ENCODE results near the gene VAMP5. TPM values are rescaled to one million over a fixed set of nuclear protein-coding genes. Genes with fewer than 3 reads are reported as not detected.
"Not testable (repeated sequence)": the region's sequence is repeated elsewhere in the genome, so short reads cannot be mapped to it uniquely, and the experiment has no call there.

Gene VAMP5
- total RNA-seq, 1 donor from 2014 or later, result 3.6 TPM

- no peak for DNase-seq
These were observed 33.7 kb upstream of the VAMP5 start for GRCh38 chr2:85550486-85550885.

DNA sequence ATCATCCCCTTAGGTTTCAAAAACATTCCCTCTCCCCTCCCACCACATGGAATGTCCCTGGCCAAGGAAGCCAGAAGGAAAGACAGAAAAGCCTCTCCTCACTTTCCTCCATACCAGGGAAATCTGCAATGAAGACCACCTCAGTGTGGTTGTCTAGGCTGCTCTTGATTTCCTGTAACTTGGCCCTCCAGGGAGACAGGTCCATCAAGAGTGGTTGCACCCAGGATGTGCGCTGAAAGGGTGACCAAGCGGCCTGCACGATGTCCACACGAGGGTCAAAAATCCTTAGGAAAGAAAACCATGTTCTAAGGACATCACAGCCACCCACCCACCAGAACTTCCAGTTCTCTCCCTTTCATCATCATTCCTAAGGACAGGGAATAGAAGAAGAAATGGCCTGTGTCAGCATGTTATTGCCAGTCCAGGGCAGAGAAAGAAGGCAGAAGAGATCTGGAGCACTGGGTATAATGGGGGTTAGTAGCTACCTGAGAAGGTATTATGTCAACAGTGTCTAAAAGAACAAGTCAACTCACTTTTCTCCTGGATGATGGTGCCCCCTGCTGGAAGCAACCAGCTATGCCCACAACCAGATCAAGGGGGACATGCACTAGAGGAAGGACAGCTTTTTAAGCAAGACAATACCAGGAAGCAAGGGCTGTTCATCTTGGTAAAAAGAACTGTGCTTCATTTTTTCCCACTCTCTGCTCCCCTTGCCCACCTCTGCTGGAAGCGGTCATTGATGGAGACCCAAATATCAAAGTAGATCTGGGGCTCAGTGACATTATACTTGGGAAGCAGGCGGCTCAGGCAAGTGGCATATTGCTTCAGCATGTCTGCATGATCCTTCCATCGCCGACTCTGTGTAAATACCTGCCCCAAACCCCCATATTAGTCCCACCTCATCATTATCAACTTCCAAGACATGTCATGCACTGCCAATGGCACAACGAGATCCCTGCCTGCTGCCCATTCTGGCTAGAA is 32.2 kb upstream of the VAMP5 start:
- peak; percentile 77 for DNase-seq

DNA sequence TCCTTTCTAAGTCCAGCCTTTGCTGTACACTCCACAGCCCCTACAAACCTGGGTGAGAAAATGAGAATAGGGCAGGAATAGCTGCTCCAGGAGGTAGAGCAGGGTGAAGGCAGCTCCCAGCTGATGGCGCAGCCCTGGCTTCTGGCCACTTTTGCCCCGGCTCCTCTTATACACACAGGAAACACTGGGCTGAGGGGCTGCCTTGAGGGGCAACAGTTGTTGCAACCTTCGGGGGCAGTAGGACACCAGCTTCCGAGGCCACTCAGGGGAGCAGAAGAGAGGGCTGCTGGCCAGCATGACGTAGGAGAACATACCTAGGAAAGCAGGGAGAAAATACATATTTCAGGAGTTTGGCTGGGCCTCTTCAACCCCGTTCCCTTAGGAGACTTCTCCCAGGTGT is 31.0 kb upstream of the VAMP5 start:
- no peak for DNase-seq

- DNase-seq, result no peak
These were observed 29.1 kb upstream of the VAMP5 start for GRCh38 chr2:85554980-85555612.

DNA sequence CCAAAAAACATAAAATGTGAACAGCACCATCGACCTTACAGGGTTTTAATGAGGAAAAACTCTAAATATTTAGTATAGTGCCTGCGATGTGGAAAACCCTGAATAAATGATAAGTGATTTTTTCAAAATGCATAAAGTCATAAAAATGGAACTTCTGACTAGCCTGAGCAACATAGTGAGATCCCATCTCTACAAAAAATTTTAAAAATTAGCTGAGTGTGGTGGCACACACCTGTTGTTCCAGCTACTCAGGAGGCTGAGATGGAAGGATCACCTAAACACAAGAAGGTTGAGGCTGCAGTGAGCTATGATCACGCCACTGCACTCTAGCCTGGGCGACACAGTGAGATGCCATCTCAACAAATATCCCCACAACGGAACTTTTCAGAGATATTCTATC is 27.1 kb upstream of the VAMP5 start:
- no peak for DNase-seq

GRCh38 chr2:85558160-85558559 is 26.1 kb upstream of the VAMP5 start:
- no peak for DNase-seq

GRCh38 chr2:85560403-85560726 is 23.9 kb upstream of the VAMP5 start:
- DNase-seq, result not testable (repeated sequence)

DNA sequence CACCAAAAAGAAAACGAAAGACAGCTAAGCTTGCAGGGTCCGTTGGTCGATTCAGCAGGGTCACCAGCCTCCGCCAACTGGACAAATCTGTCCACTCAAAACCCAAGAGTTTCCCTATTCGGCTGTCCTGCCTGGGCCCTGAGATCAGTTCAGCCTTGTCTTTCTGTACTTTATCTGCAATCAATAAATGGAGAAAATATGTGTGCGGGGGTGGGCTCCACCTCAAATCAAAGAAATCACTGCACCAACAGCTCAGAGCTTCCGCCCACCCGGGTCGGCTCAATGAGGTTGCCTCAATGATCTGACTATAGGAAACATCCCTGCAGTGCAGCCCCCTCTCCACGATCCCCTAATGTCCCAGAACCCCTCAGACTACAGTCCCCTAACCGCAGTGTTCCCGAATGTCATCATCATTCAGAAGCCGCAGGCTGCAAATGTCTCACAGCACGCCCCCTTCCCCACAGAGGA is 23.4 kb upstream of the VAMP5 start:
- no peak for DNase-seq

- peak; percentile 89 for DNase-seq
These were observed 22.7 kb upstream of the VAMP5 start, which contains the start of gene GGCX for GRCh38 chr2:85561280-85562212. Gene GGCX (minus strand): TSS chr2:85561493. CDS start chr2:85561428, 65 bp downstream.

DNA sequence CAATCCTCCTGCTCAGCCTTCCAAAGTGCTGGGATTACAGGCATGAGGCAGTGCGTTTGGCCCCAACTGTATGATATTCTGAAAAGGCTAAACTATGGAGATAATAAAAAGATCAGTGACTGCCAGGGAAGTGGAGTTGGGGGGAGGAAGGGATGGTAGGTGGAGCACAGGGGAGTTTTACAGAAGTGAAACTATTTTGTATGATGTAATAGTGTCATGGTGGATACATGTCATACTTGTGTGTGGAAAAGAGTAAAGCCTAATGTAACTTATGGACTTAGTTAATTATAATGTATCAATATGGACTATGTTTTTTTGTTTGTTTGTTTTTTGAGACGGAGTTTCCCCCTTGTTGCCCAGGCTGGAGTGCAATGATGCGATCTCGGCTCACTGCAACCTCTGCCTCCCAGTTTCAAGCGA is 20.1 kb upstream of the VAMP5 start:
- no peak for DNase-seq

GRCh38 chr2:85566265-85566664 is 18.0 kb upstream of the VAMP5 start:
- no peak for DNase-seq

DNA sequence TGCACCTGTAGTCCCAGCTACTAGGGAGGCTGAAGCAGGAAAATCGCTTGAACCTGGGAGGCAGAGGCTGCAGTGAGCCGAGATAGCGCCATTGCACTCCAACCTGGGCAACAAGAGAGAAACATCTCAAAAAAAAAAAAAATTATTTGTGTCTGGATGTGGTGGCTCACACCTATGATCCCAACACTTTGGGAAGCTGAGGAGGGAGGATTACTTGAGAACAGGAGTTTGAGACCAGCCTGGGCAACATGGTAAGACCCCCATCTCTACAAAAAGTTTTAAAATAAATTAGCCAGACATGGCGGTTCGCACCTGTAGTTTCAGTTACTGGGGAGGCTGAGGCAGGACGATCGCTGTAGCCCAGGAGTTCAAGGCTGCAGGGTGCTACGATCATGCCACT is 8.5 kb upstream of the VAMP5 start:
- no peak for DNase-seq

DNA sequence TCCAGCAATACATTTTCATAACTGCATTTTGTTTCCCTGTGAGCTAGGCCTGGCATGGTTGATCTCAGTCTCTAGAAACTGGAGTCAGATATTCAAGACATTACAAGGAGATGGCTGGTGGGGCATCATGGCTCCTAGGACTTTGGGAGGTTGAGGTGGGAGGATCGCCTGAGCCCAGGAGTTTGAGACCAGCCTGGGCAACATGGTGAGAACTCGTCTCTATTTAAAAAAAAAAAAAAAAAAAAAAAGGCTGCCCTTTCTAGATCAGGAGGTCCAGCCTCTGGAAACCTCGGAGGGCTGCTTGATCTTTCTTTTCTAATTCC is 7.2 kb upstream of the VAMP5 start:
- DNase-seq, result no peak

DNA sequence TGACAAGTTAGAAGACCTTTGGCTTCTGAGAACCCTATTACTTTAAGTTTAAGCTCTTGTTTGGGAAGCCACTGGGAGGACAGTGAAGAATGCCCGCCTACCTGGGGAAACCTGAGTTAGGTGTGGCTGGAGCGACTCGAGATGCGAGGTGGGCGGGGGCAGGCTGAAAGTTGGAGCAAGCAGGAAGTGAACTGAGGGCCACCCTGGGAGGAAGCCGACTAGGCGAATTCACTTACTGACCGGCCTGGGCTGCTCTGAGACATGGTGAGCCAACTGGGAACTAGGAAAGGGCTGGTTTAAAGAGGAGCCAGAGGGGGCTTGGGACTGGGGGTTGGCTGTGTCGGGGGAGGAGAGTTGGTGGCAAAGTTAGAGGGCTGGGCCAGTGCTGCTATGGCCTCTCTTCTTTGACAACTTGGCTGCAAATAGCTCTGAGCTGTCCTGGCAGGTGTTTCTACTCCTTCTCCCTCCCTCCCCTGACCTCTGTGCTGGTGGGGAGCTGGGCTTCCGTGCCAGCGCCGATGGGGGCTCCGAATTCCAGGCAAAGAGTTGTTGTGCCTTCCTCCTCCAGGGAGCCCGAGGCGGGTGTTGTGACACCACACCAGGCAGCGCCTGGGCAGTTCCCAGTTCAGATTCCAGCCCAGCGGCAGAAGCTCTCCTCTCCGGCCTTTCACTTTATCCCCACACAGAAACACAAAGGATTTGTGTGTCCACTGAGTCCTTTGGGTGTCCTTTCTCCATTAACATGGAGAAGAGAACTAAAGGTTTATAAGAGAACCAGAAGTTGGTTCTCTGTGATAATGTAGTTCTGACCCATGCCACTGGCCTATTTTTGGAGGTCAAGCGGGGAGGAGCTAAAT is 6.6 kb upstream of the VAMP5 start, which contains the start of gene VAMP8:
TSS of gene VAMP8 (plus strand) at position 201 of the 857 bp plus-strand sequence. CDS start at position 262, 61 bp downstream.
- DNase-seq, result no peak

DNA sequence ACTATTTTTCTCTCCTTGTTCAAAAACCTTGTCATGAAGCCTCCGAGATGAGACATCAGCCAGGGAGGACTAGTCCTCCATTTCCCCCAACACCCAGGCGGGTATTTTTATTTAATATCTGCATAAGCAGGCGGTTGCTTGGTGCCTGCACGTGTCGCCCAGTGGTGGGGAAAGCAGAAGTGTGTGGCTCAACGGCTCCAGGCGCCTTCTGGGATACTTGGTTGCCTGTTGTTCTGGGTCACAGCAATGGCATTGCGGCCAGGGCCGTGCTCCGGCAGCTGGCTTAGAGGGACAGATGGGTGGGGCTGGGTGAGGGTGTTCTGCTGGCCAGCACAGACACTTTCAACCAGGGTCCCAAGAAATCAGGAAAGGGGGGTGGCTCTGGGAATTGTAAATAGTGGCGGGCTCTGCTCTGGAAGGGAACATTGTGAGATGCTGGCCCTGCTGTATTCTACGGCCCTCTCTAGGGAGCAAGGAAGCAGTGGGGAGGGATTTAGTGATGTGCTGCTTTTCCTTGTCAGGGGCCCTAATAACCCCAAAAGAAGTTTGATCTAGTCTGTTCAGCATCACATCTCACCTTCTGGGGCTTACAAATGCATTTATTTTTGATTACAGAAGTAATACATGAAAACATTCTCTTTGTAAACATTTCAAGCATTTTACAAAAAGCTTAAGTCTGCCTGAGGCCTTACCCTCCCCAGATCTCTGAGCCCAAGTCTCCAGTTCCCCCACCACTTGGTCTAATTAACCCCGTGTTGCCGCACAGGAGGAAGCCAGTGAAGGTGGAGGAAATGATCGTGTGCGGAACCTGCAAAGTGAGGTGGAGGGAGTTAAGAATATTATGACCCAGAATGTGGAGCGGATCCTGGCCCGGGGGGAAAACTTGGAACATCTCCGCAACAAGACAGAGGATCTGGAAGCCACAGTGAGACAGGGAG is 5.7 kb upstream of the VAMP5 start:
- no peak for DNase-seq

DNA sequence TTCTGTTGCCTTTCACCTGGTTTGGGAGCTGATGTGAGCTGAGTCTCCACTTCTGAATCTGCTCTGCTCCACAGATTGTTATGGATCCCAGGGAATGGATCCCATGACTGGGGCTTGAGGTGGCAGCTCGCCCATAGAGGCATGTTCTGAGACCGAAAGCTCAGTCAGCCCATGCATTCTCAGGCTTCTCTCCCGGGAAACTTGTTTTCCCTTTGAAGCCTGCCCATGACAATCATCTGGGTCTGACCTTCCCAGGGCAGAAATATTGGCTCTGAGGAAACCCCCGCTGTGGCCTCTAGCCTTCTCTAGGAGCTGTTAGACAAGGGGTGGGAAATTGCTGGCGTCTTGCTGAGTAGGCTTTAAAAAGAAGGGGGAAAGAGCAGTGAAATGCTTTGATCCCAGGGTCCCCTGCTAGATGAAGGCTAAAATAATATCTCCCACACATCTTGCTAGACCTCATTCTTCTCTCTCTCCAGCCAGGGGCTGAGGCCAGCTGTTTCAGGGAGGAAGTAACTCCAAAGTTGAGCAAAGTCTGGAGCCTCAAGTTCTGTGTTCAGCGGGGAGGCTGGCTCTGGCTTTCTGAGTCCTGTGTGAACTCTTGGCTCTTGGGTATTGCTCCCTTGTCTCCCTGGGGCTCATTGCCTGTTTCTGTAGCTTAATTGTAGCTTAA is 4.8 kb upstream of the VAMP5 start:
- DNase-seq, result no peak

GRCh38 chr2:85580206-85580605 is 4.0 kb upstream of the VAMP5 start:
- DNase-seq, result no peak

GRCh38 chr2:85582492-85582891 is 1.7 kb upstream of the VAMP5 start:
- no peak for DNase-seq

DNA sequence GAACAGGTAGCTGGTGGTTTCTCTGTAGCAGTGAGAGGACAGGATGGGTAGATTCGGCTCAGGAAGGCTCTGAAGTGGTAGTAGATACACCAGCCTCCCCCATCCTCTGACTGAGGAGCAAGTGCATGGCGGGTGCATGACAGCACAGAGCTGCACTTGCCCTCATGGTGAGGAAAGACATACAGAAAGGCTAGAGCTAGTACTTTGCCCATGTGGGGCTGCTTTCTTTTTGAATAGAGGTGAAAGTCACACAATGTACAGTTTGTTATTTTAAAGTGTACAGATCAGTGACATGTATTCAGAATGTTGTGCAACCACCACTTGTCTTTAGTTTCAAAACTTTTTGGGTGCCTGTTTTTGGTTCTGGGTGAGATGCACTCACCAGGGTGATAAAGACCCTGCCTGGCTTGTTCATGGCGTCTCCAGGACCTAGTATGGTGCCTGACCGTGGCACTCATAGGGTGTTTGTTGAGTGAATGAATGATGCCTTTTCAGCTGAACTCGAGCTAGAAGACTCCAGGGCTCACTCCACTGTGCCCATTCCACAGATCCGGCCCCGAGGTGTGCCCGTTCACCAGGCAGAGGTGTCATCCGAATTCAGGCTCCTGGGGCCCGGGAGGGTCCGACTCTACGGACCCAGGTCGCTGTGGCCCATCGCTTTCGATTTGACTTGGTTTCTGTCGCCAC is 421 bp upstream of the VAMP5 start:
- no peak for DNase-seq

Measured in occipital lobe (tissue), 2 donors.